Measurements from ENCODE around the gene EVX2. TPM values are rescaled to one million over a fixed set of nuclear protein-coding genes. Genes with fewer than 3 reads are reported as not detected.

Gene EVX2
- total RNA-seq, 1 experiment from 2014 or later: not detected

DNA sequence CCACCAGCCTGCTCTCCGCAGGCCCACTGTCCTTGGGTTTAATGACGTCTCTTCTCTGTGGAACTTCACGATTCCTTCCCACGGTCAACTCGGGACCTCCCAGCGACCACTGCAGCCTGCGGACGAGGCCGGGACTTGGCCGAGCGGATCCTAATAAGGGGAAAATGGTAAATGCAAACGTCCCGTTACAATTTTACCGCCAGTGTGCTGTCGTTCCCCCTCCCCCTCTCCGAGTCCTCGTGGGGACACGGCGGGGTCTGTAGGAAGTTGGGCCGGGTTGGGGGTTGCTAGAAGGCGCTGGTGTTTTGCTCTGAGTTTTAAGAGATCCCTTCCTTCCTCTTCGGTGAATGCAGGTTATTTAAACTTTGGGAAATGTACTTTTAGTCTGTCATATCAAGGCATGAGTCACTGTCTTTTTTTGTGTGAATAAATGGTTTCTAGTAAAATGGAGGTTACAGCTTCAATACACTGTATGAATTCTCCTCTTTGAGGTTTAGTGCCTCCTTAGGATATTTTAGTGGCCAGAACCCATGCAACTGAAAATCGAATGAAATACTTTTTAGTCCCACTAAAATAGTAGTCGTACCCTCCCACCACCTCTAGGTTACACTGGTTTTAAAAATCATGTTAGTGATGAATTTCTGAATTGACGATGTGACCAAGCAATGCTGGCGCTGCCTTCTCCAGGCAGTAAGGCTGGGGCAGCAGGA lies 25.6 kb upstream of the EVX2 start:
- no peak for DNase-seq (ENCODE audit: low read depth)

DNA sequence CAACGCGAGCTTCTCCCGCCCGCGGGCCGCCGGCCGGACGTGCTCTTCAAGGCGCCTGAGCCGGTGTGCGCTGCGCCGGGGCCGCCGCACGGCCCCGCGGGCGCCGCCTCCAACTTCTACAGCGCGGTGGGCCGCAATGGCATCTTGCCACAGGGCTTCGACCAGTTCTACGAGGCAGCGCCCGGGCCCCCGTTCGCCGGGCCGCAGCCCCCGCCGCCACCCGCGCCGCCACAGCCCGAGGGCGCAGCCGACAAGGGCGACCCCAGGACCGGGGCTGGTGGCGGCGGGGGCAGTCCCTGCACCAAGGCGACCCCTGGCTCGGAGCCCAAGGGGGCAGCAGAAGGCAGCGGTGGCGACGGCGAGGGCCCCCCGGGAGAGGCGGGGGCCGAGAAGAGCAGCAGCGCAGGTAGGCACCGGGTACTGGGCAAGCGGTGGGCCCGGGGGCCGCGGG lies 24.0 kb upstream of the EVX2 start:
- no peak for DNase-seq (ENCODE audit: low read depth)

DNA sequence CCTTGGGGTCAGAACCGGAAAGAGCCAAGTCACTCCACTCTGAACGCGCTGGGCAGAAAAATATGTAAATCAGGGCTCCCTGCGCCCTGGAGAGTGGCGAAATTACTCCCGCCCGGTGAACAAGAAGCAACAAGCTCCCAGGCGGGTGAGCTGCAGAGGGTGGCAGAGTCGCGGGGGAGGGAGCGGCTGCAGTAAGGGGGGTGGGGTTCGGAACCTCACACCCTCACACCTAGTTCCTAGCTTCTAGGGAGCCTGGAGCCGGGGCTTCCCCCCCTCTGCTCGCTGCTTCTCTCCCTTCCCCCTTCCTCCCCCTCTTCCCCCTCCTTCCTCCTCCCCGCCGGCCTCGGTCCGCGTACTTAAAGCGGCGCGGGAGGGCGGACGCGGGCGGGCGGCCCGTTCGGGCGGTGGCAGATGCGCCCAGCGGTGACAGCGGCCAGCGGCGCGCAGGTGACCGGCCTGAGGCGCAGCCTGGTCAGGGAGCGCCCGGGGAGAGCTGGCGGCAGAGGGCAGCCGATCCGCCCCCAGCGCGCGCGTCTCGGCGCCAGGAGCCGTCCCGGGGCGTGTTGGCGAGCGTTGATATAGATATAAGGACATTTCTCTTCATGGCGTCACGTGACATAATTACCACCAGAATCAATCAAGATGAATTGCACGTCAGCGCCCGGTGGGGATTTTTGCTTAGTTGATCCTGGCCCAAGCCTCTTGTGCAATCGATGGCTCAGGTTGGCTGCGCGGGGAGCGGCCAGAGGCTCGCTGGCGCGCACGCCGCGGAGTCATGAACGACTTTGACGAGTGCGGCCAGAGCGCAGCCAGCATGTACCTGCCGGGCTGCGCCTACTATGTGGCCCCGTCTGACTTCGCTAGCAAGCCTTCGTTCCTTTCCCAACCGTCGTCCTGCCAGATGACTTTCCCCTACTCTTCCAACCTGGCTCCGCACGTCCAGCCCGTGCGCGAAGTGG lies 23.1 kb upstream of the EVX2 start, which contains the start of gene HOXD11:
Gene HOXD11 (plus strand): TSS at position 700 of the 959 bp plus-strand sequence. CDS start 76 bp downstream, at position 776.
- peak; percentile 54 for DNase-seq (ENCODE audit: low read depth)

DNA sequence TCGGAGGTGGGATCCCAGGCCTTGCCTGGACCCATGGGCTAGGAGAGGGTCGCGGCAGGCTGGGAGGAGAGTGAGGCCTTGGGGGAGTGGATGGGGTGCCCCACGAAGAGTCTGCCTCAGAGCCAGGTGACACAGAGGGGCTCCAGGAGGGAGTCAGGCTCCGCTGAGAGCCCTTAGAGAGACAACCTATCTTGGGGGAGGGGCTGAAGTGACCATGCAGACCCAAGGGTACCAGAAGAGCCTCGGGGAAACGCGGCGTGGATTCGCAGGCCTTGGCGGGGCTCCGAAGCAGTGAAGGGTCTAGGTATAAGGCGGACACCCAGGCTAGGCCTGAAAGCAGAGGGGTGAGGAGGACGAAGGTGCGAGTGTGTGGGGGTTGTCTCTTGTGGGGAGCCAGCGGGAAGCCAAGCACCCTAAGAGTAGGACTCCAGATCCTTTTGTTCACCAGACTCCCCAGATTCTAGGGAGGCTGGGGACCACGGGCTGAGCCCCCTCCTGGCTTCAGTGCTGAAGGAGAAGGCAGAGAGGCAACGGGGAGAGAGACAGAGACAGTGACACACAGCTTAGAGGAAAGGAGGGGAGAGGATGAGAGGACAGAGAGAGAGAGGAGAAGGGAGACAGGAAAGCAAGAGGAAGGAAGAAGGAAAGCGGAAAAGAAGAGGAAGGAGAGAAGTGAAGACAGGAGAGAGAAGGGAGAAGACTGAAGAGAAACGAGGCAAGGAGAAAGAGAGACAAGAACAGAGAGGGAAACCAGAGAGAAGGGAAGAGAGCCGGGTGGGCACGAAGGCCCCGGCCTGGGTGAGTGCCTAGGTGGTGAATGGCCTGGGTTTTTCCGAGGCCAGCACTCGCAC lies 22.2 kb upstream of the EVX2 start:
- DNase-seq (ENCODE audit: low read depth): no peak

DNA sequence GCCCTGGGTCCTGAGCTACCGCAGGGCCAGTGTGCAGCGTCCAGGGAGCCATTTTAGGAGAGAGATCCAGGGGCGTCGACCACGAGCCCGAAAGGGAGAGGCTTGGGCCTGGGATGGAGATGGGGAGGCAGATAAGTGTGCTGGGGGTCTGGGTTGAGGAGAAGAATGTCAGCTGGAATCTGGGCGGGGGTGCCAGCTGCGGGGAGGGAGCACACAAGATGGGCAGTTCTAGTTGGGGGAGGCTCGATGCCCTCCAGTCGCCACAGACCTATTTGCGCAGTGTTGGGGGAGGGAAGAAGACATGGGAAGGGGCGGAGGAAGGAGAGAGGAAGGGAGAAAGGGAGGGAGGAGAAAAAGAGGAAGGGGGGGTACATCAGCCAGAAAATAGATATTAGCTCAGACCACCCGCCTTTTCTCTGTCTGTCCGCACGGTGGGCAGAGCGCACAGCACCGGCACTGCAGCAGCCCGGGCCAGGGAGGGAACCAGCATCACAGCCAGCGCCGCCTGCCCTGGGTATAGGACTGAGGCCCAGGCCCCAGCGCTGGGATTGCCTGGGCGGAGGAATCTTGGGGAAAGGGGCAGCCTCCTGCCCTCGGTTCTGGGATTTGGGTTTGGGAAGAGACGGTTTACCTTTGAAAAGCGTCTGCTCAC lies 21.4 kb upstream of the EVX2 start:
- DNase-seq (ENCODE audit: low read depth): peak; percentile 71

DNA sequence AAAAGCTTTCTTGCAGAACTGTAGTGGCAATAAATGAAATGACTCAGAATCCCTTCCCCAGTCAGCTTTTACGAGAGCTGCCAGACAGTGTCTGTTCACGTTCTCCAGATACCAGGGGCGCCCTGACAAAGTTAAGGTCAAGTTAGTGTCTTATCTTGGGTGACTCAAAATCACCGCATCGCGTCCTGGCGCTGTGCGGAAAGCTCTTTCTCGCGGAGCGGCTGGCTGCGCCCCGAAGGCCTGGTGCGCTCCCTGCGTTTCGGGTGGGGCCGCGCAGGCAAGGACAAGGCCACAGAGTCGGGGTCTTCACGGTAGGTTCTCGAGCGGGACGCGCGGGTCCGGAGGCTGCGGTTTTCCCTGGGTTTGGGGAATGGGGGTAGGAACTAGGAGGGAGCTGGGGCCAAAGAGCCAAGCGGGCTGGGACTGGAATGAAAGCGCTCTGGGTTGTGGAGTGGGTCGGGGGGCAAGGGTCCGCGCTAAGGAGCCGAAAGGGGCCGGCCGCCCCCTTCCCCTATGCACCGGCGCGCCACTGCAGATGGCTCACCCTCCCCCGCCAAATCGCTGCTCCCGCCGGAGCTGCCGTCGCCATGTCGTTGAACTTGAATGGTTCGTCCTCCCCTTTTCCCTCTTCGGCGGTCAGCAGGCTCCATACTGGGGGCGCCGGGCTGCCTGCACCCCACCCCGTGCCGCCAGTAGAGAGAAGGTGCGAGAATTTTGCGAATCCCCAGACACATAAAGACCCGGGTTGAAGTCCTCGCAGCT lies 20.7 kb upstream of the EVX2 start:
- peak; percentile 48 for DNase-seq (ENCODE audit: low read depth)

DNA sequence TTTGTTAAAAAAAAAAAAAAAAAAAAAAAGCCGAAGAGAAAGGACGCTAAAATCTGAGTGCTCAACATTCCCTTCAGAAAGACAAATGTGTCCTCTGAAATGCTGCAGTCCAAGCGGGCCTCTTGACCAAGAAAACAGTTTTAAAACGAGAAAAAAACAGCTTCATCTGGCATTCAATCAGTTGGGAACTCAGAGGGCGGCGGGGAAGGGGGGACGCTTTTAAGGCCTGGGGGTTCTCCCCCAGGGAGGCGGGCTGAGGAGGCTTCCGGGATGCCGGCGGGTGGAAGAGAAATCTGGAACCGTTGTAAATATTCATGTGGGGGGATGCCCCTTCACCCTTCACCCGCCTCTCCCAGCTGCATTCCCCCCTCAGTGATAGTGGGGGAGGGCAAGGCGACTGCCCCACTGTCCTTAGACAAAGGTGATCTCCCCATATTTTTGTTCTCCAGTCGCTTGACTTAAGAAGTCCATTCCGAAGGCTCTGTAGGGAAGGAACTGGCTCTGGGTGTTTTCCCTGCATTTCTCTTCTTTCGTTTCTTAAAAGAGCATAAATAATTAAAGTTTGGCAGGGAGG lies 20.1 kb upstream of the EVX2 start:
- DNase-seq (ENCODE audit: low read depth): no peak

DNA sequence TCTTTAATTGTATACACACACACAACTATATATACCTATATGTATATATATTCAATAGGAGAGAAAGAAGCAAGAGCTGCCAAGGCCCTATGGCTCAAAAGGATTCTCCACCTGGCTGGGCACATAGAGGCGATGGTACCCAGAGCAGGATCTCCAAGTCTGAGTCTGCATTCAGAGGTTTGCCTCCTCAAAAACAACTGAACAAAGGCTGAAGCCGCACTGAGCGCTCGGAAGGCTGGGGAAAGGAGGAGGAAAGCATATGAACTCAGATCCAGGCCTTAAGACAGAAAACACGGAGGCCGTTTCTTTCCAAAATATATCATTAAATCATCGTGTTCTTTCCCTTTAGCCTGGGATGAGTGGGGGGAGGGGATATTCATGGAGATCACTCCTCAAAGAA lies 19.4 kb upstream of the EVX2 start:
- DNase-seq (ENCODE audit: low read depth): no peak

DNA sequence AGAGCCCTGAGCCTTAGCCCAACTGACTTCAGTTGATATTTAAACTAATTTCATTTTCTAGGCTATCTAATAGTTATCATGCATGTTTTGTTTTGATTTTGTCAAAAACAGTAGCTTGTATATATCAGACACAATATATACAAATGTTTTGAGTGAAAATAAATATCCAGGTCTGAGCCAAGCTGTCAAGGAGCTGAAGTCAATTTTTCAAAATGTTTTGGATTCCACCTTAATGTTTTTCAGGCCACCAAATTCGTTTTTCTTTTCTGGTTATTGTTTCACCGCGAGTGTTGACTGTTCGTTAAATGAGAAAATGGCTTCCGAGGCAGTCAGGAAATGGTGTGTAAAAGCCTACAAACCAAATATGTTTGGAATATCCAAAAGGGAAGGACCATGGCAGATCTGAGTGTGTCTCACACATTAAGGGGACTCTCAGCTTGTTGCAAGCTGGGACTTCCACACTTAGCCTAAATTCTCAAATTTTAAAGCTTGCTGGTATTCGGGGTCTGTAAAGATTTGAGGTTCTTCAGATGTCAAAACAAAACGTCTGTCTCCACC lies 18.6 kb upstream of the EVX2 start:
- DNase-seq (ENCODE audit: low read depth): no peak

DNA sequence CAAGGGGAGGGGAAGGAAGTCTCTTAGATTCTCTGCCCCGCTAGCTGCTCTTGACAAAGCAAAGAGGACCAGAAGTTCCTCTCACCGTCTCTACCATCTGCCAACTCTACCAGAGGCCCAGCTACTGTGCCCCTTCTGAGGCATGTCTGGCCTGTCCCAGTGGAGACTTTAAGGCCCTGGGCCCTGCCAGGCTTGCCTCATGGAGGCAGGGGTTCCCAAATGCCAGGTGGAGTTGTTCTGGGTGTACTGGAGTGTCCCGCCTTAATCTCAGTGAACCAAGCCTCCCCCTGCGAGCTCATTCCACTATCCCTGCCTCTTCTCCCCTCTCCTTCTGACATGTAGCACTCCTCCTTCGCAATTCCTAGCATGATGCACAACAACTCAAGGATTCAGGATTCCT lies 18.1 kb upstream of the EVX2 start:
- DNase-seq (ENCODE audit: low read depth): no peak

DNA sequence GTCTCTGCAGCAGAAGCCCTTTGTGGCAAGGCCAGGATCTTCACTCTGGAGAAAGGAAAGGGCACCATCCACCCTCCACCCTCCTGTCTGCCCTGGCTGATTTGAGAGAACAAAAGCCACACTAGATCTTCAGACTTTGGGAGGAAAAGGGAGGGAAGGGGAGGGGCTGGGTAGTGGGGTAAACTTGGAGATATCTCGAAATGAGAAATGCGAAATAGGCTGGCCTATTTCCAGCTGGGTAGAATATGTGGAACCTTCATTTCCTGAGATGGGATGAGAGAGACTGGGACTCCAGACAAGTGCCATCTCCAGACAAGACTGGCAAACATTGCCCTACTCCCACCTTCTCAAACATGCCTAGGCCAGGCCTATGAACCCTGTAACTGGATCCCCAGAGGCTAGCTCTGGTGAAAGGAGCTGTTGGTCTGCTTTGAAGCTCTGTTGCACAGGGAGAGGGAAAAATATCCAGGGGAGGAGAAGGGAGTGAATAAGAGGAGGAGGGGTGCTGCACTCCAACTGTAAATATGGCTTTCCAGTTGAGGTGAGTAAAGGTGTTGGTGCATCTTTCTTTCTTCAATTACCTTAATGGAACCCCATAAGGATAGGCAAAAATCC lies 17.6 kb upstream of the EVX2 start:
- no peak for DNase-seq (ENCODE audit: low read depth)

DNA sequence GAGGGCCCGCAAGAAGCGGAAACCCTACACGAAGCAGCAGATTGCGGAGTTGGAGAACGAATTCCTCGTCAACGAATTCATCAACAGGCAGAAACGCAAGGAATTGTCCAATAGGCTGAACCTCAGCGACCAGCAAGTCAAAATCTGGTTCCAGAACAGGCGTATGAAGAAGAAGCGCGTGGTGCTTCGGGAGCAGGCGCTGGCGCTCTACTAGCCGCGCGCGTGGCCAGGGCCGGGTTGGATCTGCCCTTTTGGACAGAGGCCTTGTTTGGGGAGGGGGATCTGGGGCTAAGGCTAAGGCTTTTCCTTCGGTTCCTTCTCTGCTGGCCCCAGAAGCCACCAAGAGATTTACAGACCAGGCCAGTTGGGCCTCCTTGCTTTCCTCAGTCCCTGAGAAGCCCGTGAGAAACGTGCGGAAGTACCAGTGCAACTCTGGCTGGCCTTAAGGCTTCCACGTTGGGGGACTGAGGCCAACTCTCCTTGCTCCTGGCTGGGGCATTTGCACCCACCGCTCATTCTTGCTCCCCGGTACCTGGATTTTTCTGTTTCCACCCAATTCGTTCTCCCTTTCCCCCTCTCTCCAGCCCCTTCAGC lies 16.9 kb upstream of the EVX2 start:
- DNase-seq (ENCODE audit: low read depth): no peak

DNA sequence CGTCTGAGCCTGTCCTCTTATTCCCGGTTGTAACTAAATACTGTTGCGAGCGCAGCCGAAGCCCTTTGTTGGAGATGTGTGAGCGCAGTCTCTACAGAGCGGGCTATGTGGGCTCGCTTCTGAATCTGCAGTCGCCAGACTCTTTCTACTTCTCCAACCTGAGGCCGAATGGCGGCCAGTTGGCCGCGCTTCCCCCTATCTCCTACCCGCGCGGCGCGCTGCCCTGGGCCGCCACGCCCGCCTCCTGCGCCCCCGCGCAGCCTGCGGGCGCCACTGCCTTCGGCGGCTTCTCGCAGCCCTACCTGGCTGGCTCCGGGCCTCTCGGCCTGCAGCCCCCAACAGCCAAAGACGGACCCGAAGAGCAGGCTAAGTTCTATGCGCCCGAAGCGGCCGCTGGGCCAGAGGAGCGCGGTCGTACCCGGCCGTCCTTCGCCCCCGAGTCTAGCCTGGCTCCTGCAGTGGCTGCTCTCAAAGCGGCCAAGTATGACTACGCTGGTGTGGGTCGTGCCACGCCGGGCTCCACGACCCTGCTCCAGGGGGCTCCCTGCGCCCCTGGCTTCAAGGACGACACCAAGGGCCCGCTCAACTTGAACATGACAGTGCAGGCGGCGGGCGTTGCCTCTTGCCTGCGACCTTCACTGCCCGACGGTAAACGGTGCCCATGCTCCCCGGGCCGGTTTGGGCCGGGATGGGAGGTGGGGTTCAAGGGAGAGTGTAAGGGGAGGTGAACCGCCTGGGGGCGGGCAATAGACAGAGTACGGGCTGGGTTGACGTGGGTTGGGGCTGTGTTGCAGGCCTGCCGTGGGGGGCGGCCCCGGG lies 16.2 kb upstream of the EVX2 start, which contains the start of gene HOXD12:
Gene HOXD12 (plus strand): TSS at position 68 of the 819 bp plus-strand sequence. CDS start 7 bp downstream, at position 75.
- DNase-seq (ENCODE audit: low read depth): no peak

DNA sequence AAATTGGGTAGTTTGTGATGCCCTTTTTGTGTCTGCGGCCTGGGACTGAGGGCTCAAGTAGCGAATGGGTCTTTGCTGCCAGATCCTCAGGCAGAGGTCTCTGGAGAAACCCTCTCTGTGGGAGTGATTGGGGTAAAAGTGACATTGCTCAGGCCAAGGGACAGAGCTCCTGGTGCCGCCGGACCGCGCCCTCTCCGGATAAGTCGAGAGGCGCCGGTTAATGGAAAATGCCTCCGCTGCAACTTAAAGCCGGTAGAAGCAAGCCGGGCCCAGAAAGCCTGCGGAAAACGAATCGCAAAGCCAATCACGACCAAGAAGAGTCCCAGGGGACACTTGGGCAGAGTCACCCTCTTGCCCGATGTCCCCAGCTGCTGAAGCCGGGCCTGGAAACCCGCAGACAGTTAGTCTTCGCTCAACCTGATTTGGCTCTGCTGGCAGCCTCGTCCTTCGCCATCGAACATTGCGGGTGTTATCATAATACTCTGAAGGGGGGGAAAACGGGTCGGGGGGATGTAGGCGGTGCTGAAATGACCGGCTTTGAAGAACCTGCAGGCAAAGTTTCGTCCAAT lies 15.5 kb upstream of the EVX2 start:
- no peak for DNase-seq (ENCODE audit: low read depth)

DNA sequence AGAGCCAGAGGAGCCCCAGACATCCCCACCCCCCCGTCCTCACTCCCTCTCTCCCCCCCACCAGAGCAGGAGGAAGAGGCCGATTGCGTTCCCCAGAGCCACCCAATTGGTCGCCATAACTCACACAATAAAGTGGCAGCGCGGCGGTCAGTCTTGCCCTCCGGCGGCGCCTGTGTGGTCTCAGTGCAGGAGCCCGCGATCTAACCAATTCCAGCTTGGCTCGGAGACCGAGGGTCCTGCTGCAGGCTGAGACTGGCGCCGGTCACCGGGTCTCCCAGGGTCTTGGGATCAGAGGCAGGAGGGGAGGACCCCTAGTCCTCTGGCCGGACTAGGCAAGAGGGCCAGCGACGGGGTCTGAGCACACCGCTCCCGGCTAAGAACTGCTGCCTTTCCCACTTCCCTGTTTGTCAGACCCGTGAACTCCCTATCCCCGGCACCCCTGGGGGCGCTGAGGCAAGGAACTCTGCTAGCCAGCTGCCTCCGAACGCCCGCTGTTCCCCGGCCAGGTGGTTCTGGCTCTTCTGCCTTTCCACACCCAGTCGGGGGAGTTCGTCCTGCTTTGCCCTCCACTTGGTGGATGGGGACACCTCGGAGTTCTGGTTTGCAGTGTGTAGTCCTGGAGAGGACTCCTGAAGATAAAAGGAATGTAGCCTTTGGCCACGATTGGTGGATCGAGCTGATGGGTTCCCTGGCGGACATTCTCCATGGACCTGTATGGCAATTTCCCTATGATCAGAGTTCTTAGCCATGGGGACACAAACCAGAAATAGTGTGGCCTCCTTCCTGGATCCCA lies 14.8 kb upstream of the EVX2 start:
- DNase-seq (ENCODE audit: low read depth): no peak

DNA sequence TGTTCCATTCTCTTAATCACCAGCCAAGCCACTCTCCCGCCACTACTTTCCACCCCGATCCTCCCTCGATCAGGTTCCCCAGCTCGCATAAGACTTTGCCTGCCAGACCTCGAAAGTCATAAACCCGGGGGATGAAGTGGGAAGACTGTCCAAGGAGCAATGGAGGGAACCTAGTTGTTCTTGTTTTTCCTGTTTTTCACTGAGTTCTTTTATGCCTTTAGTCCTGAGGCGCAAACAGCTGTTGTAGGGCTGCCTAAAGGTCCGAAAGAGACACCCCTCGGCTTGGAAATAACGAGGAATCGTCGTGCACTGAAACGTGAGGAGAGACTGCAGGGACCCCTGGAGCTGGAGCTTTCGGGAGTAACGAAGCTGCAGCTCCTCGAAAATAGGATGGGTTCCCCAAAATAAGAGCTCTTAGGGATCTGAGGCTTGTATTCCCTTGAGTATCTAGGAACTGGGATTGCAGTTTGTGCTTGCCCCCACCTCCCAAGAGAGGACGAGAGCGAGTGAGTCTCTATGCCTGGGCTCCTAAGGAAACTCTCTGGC lies 14.1 kb upstream of the EVX2 start:
- no peak for DNase-seq (ENCODE audit: low read depth)
